Measurements from ENCODE around the gene NMBR.

DNA sequence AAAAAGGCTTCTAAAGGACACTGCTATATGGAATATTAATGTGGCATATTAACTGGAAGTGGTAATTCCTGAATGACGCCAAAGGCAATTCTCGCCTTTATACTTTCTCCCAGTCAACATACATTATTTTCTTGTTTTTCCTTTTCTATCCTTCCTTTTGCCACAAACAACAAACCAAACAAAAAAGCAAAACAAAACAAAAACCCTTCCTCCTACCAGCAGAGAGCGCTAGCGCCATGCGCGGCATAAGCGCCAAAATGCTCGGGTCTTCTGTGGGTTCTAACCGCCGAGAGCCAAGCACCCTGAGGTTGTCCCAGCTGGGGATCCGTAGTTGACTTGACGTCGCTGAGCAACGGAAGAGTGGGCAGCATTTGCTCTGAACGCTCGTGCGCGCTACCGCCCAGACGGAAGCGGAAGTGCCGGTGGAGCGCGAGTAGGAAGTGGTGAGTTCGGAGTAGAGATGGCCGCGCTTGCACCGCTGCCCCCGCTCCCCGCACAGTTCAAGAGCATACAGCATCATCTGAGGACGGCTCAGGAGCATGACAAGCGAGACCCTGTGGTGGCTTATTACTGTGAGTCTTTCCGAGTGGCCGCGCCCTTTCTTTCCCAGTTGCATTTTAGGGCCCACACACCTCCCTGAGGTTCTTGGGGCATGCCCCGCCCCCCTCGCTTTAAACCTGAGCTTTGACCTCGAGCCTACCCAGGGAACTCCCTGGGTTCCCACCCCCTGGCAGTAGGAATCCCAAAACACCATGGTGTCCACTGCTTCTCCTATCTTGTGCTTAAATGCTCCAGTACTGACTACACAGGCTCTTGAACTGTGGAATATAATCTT is at the start of gene NMBR, which contains the start of gene VTA1:
- TF ChIP-seq EZH2 (IDR thresholded peaks at IDR 0.05; ENCODE audit: insufficient read depth, poor library complexity, severe bottlenecking) (no peak), EZH2phosphoT487 (IDR thresholded peaks at IDR 0.05; ENCODE audit: insufficient read depth, low read depth) (no peak)
